HepG2 (cell line): Measurements from ENCODE around the gene FKBP5. TPM values are rescaled to one million over a fixed set of nuclear protein-coding genes. Genes with fewer than 3 reads are reported as not detected.
A peak's percentile ranks its signal among the peaks of the same experiment; 100 is the strongest.

Experiments used
- EHMT2 ChIP-seq: fragments of 200-600 bp; sonication (generic); IDR thresholded peaks from 2 replicates; pipeline ENCODE4 v1.7.0; 2017; ENCODE audit warnings: antibody characterized with exemption, low read depth, low read length, borderline replicate concordance
- ELF1 ChIP-seq: sonication (generic); formaldehyde crosslinking; IDR thresholded peaks from 2 replicates; pipeline ENCODE4 v1.4.0; 2020; ENCODE audit warnings: missing genetic modification reagents
- EP300 ChIP-seq, 3 experiments: sonication (generic) in 1 of 3; formaldehyde crosslinking in 1 of 3; IDR thresholded peaks; 2 replicates each; pipeline versions ENCODE4 v1.5.1 to v1.6.1; 2011 to 2020; ENCODE audit warnings: low read depth in 2 of 3, low read length in 2 of 3, borderline replicate concordance in 1 of 3, improper control_type of control experiment in 1 of 3, mild to moderate bottlenecking in 1 of 3, missing genetic modification reagents in 1 of 3, moderate library complexity in 1 of 3
- HIVEP1 ChIP-seq: sonication (generic); formaldehyde crosslinking; IDR thresholded peaks from 2 replicates; pipeline ENCODE4 v1.4.0; 2020; ENCODE audit warnings: mild to moderate bottlenecking, missing genetic modification reagents
- PLRG1 ChIP-seq: fragments of 450-650 bp; conservative IDR thresholded peaks from 2 replicates; pipeline ENCODE4 v1.6.1; 2016
- ZBED4 ChIP-seq: sonication (generic); formaldehyde crosslinking; IDR thresholded peaks from 2 replicates; pipeline ENCODE4 v1.4.0; 2020; ENCODE audit warnings: missing genetic modification reagents, borderline replicate concordance
- ZFP62 ChIP-seq: sonication (generic); formaldehyde crosslinking; IDR thresholded peaks from 2 replicates; pipeline ENCODE4 v1.4.0; 2020; ENCODE audit warnings: missing genetic modification reagents
- ZNF160 ChIP-seq: sonication (generic); formaldehyde crosslinking; IDR thresholded peaks from 2 replicates; pipeline ENCODE4 v1.8.0; 2022; ENCODE audit warnings: mild to moderate bottlenecking, inconsistent platforms, missing genetic modification reagents
- ZNF318 ChIP-seq: sonication (generic); formaldehyde crosslinking; IDR thresholded peaks from 2 replicates; pipeline ENCODE4 v1.4.0; 2020; ENCODE audit warnings: mild to moderate bottlenecking, missing genetic modification reagents
- ZNF670 ChIP-seq: sonication (generic); formaldehyde crosslinking; IDR thresholded peaks from 2 replicates; pipeline ENCODE4 v1.8.0; 2022; ENCODE audit warnings: mild to moderate bottlenecking, missing genetic modification reagents, borderline replicate concordance
- ZNF720 ChIP-seq: sonication (generic); formaldehyde crosslinking; IDR thresholded peaks from 2 replicates; pipeline ENCODE4 v1.4.0; 2020; ENCODE audit warnings: missing genetic modification reagents
- ZNF891 ChIP-seq: sonication (generic); formaldehyde crosslinking; IDR thresholded peaks from 2 replicates; pipeline ENCODE4 v1.5.0; 2020; ENCODE audit warnings: mild to moderate bottlenecking, missing genetic modification reagents
- polyA plus RNA-seq, 8 experiments: library from polyadenylated mRNA; depleted of rRNA in 3 of 8; stranded (reverse) in 7 of 8; unstranded in 1 of 8; fragments of >200 nt; fragmentation: Illumina TruSeq in 4 of 8; extraction: Trizol in 4 of 8; gene quantifications; 2 replicates each; pipeline versions ENCODE4 v1.2.1 to v1.2.3, GENCODE V29; 2011 to 2016; ENCODE audit warnings: low read depth in 4 of 8, missing spikeins in 1 of 8, mixed read lengths in 1 of 8; ENCODE audit not compliant: insufficient read depth in 1 of 8
- total RNA-seq, 5 experiments: library from RNA; depleted of rRNA; stranded (reverse); fragments of >200 nt; fragmentation: Illumina TruSeq; extraction: Trizol; gene quantifications; 2 replicates each; pipeline ENCODE4 v1.2.3, GENCODE V29; 2016; ENCODE audit warnings: low read depth in 1 of 5
- TF ChIP-seq, protein P1 (sequence below): sonication (generic); formaldehyde crosslinking; IDR thresholded peaks from 2 replicates; pipeline ENCODE4 v1.4.0; 2020; ENCODE audit warnings: missing genetic modification reagents, borderline replicate concordance

The FKBP5 gene
- total and polyA plus RNA-seq, 2 of the 13 experiments (the other 11 are each of a cell fraction or from before 2014, with no cell fraction given): 8.0 to 17.4 TPM

GRCh38 chr6:35722121-35722761, 33.5 kb upstream of the FKBP5 start (continued):
- TF ChIP-seq, protein P1, sequence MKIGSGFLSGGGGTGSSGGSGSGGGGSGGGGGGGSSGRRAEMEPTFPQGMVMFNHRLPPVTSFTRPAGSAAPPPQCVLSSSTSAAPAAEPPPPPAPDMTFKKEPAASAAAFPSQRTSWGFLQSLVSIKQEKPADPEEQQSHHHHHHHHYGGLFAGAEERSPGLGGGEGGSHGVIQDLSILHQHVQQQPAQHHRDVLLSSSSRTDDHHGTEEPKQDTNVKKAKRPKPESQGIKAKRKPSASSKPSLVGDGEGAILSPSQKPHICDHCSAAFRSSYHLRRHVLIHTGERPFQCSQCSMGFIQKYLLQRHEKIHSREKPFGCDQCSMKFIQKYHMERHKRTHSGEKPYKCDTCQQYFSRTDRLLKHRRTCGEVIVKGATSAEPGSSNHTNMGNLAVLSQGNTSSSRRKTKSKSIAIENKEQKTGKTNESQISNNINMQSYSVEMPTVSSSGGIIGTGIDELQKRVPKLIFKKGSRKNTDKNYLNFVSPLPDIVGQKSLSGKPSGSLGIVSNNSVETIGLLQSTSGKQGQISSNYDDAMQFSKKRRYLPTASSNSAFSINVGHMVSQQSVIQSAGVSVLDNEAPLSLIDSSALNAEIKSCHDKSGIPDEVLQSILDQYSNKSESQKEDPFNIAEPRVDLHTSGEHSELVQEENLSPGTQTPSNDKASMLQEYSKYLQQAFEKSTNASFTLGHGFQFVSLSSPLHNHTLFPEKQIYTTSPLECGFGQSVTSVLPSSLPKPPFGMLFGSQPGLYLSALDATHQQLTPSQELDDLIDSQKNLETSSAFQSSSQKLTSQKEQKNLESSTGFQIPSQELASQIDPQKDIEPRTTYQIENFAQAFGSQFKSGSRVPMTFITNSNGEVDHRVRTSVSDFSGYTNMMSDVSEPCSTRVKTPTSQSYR: no peak
- TF ChIP-seq ZNF160 (CRISPR knock-in tag): no peak
- TF ChIP-seq ZNF318 (CRISPR knock-in tag): no peak
- no peak for TF ChIP-seq EP300 (IDR thresholded peaks at IDR 0.05; ENCODE audit: low read depth in 2 of 2, low read length in 2 of 2)
- 0 out of 2 replicates have a peak, but pooled peaks have one; percentile 32 for TF ChIP-seq EP300 (CRISPR knock-in tag; IDR thresholded peaks at IDR 0.05; ENCODE audit: borderline replicate concordance)
- TF ChIP-seq EHMT2: no peak
- TF ChIP-seq ZFP62 (CRISPR knock-in tag): no peak
- no peak for TF ChIP-seq ZNF720 (CRISPR knock-in tag)
- TF ChIP-seq ZNF891 (CRISPR knock-in tag): 0 out of 2 replicates have a peak, but pooled peaks have one; percentile 51
- TF ChIP-seq ZNF670 (CRISPR knock-in tag): no peak
- TF ChIP-seq PLRG1: no peak
- TF ChIP-seq ZBED4: peak; percentile 66; the same call in 1 of the 2 replicates
- no peak for TF ChIP-seq HIVEP1 (CRISPR knock-in tag)
- TF ChIP-seq ELF1: no peak
